Naive B cell (primary cell): ENCODE data around the gene FAM114A2. TPM values are rescaled to one million over a fixed set of nuclear protein-coding genes. Genes with fewer than 3 reads are reported as not detected.

Source experiments
- polyA plus RNA-seq, 6 donors: library from polyadenylated mRNA; unstranded; fragments of 300-500 nt; fragmentation: Illumina TruSeq; gene quantifications; one replicate each; pipeline ENCODE4 v1.2.3, GENCODE V29; 2021; ENCODE audit warnings: low read depth in 6 of 6

Gene FAM114A2
- polyA plus RNA-seq, 6 donors from 2014 or later: 16.3 to 29.4 (median 20.0) TPM

Other genes with a start within 250 kb of the FAM114A2 start
- gene MFAP3, start 57 bp upstream of the FAM114A2 start, polyA plus RNA-seq: 10 to 100 TPM in 1 of 6 donors, 1 to 10 TPM in 5; 5.3 to 16.7 (median 6.5) TPM
- gene GALNT10, start 151.8 kb upstream of the FAM114A2 start, polyA plus RNA-seq: 10 to 100 TPM; 13.6 to 29.3 (median 19.7) TPM